GM19025 (cell line): ENCODE data around the gene KRABD2.
"Not testable (repeated sequence)": the region's sequence is repeated elsewhere in the genome, so short reads cannot be mapped to it uniquely, and the experiment has no call there.

Experiments
- ATAC-seq: cut with Tn5 transposase; IDR thresholded peaks from one replicate; pipeline ENCODE4 v1.9.1; 2021; ENCODE audit warnings: mild to moderate bottlenecking, low read depth, moderate library complexity; ENCODE audit not compliant: unreplicated experiment

KRABD2 gene

DNA sequence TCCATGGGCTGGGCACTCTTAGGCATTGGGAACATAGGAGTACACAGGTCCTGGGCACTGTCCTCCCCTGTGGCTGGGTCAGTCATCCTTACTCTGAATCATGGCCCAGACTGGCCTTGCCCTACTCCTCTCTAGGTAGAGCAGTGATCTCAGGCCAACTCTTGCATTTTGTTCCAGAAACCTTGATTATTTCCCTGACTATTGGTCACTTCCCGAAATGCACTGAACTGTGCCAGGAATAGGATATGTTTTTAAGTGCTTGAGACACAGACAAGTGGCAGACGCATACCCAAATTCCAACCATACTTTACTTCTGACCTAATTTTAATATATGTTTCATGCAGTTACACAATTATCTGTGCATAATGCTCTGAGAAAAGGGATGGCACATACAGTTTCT lies 10.3 kb downstream of the KRABD2 start:
- no peak for ATAC-seq

DNA sequence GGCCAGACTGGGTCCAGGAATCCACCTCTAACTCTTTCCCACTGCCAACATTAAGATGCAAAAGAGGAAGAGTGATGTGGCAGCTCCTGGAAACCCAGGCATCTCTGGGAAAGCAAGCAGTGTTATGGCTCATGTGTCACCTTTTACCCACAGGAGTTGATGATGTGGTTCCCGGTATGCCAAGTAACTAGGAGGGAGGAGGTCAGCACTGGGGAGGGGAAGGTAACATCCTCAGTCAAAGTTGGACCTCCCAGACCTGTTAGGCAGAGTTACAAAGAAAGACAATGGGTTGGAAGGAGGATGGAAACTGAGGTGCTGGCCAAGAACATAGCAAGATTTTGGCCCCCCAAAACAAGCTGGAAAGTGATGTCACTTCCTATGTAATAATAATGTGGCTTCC lies 11.4 kb downstream of the KRABD2 start:
- ATAC-seq, result no peak

DNA sequence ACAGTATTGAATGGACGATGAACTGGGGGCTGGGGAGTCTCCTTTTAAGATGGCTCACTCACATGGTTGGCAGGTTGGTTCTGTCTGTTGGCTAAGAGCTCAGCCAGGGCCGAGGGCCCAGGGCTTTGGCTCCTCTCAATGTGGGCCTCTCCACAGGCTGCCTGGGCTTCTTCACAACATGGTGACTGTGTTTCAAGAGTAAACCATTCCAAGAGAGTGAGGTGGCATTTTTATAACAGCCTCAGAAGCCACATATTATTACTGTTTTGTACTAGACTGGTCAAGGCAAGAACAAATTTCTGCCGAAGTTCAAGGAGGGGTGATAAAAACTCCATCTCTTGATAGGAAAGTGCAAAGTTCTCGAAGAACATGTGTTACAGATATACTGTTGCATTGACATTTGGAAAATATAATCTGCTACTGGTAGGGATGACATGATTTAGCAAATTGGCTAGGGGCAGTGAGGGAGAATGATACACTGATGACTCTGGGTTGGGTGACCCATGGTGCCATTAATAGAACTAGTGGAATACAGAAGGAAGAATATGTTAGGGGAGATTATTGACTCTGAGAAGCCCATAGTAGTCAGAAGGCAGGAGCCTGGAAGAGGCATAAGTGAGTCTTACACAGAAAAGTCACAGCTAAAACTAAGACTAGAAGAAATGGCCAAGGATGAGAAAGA lies 13.7 kb downstream of the KRABD2 start:
- ATAC-seq, result no peak

DNA sequence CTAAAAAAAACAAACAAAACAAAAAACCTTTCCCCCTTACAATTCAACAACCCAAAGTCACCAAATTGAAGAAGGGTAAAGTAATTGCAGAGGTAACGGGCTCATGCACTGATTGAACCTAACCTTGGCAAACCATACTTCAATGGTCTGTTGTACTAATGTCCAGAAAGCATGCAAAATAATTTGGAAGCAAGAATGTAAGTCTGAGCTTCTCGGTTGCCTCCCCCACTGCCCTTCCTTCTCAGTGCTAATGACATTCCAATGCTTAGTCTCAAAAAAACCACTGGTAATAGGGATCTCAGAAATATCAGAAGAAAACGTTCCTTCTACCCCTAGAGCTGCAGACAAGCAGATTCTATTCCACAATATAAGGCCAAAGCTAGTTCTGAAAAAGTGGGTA lies 15.8 kb downstream of the KRABD2 start:
- ATAC-seq, result no peak

DNA sequence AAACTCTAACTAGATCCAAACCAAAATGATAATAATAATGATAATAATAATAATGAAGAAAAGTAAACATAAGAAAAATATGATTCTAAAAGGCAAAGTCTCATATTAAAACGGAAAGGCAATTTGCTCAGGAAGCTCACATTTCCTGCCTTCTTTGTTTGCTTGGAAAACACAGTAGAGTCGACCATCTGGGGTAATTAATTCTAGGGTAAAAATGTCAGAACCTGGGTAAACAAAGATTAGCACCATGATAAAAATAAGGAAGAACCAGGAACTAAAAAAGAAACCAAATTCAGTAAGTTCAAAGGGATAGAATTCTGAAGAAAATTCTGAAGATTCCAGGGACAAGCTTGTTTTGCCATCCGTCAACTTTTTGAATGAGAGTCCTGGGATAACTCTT lies 16.2 kb downstream of the KRABD2 start:
- no peak for ATAC-seq

DNA sequence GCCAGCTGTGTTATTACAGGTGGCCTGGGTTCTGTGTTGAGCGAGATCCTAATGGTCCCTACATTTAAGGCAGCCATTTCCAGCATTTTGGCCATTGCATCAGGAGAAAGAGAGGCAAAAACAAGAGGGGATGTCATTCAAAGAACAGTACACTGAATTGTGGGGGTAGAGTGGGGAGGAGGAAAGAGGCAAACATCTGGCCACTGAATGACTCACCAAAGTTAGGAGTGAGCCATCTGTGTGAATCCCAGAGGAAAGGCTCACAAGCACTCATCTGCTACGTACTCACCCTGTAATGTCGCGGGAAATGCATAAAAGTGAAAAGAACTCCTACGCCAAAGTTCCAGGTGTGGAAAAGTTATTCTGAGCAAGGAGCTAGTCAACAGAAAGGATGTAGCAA lies 16.7 kb downstream of the KRABD2 start:
- no peak for ATAC-seq

DNA sequence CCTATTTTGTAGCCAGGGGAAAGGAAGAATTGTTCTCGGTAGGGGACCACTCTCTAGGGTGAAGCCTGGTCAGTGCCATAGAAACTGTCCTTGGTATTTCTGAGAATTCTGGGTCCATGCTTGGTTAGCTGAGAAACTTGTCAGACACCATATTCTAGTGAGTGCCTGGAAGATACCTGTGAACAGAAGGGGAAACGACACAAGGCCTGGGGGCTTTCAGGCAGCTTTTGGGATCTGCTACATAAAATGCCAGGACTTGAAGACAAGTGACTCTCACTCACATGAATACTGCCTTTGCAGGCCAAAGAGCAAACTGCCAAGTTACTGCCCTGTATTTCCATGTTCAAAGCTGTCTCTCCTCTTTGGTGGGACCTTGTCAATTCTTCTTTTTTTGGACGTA lies 18.6 kb downstream of the KRABD2 start:
- no peak for ATAC-seq

DNA sequence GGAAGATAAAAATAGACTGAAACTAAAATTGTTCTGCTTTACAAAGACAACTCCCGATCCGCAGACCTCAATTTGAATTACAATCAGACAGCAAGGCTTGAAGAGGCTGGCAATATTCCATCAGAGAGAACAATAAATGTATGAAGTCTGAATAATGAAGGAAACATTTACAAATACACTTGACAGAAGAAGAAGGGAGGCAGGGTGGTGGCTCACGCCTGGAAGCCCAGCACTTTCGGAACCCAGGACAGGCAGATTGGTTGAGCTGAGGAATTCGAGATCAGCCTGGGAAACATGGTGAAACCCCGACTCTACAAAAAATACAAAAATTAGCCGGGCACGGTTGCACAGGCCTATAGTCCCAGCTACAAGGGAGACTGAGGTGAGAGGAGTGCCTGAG lies 22.3 kb downstream of the KRABD2 start:
- no peak for ATAC-seq

DNA sequence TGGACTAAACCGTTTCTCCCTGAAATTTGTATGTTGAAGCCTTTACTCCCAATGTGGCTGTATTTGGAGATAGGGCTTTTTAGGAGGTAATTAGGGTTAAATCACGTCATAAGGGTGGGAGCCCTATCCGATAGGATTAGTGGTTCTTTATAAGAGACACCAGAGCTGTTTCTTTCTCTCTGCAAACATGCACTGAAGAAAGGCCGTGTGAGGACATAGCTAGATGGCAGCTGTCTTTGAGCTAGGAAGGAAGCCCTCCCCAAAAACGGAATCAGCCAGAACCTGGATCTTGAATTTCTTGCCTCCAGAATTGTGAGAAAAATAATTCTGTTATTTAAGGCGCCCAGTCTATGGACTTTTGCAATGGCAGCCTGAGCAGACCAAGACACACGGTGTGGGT lies 22.8 kb downstream of the KRABD2 start:
- ATAC-seq, result no peak

DNA sequence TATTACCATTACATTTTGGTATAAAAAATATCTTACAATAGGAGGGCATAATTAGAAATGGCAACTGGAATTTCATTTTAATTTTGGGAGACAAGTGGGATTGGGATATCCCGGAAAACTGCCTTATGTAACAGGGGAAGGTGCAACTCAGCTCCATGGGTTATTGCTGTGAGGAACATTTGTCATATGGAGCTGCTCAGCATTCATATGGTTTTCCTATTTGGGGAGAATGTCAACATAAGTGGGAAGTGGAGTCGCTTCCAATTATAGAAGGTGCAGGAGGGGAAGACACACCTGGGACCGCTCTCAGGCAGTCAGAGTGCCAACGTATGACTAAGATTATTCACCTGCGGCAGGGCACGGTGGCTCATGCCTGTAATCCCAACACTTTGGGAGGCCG lies 26.2 kb downstream of the KRABD2 start:
- no peak for ATAC-seq

DNA sequence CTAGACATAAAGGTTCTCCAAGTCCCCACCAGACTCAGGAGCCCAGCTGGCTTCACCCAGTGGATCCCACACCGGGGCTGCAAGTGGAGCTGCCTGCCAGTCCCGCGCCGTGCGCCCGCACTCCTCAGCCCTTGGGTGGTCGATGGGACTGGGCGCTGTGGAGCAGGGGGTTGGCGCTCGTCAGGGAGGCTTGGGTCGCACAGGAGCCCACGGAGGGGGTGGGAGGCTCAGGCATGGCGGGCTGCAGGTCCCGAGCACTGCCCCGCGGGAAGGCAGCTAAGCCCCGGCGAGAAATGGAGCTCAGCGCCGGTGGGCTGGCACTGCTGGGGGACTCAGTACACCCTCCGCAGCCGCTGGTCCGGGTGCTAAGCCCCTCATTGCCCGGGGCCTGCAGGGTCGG lies 29.5 kb downstream of the KRABD2 start:
- ATAC-seq, result not testable (repeated sequence)

DNA sequence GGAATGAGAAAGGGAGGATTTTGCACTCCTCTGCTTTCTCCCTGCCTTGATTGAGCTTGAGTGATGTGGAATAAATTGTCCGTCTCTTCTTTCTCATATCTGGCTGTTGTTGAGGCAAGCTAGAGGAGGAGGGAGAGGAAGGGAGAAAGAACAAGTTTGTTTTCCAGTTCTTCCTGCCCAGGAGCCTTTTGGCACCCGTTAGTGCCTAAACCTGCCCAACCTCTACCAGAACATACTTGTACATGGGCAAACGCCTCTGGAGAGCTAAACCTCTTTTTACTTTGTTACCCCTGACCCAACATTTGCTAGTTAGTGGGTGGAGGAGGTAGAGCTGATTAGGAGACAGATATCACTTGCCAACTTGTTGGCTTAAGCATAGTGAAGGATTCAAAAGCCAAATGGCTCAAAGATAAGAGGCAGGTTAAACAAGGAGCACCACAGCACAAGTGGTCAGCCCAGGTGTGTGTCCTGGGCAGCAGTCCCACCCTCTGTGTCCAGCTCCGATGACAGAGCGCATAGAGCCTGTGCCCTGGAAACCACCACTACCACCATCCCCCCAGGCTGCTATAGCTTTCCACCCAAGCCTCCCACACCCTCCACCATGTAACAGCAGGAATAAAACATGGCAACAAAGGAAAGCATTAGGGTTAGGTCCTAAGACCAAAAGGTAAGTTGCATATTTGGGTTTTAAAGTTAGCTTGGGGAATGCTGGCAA lies 30.4 kb downstream of the KRABD2 start:
- ATAC-seq, result no peak

DNA sequence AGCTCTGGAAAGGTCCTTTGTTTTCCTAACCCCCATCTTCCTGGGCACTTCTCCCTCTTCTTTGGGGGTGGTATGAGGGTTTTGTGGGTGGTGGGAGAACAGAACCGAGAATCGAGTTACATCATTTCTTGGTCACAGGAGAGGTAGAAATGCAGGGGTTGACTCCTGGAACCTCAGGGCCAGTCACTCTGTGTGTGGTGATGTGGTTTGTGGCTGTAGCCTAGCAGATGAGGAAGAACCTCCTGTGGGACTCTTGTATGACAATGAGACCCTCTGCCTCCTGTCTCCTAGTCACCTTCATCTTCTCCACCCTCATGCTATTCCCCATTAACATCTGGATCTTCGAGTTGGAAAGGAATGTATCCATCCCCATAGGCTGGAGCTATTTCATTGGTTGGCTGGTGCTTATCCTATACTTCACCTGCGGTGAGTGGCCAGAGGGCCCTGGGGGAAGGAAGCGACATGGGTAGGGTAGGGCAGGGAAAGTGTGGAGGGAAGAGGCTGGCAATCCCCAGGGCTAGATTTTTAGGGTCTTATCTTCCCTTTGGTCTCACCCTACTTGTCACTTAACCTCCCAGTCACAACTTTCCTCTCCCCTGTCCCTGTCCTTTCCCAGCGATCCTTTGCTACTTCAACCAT lies 31.3 kb downstream of the KRABD2 start:
- ATAC-seq, result no peak

DNA sequence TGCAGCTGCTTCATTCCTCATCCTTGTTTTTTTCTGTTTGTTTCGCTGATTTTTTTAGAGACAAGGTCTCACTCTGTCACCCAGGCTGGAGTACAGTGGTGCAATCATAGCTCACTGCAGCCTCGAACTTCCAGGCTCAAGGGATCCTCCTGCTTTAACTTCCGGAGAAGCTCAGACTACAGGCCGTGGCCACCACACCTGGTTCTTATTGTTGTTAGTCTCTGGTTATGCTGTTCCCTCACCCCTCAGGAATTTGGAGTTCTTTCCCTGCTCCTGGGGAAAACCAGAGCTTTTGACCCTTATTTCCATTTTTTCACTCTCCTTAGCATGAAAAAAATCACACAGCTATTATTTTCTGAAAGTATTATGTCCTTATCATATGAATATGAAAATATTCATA lies 35.0 kb downstream of the KRABD2 start:
- ATAC-seq, result no peak

DNA sequence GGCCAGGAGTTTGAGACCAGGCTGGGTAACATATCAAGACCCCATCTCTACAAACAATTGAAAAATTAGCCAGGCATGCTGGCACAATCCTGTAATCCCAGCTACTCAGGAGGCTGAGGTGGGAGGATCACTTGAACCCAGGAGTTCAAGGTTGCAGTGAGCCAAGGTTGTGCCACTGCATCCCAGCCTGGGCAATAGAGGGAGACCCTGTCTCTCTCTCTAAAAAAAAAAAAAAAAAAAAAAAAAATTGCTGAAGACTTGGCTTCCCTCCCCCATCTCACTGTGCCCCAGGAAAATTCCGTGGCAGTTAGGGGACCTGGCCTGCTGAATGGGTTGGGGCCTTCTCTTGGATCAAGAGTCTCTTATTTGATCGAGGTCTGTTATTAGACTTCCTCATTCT lies 37.0 kb downstream of the KRABD2 start, which contains the start of gene ODF4:
Gene ODF4, plus strand, starts transcription at position 301 of the 400 bp plus-strand sequence. CDS start 212 bp downstream, outside the sequence.
- no peak for ATAC-seq

DNA sequence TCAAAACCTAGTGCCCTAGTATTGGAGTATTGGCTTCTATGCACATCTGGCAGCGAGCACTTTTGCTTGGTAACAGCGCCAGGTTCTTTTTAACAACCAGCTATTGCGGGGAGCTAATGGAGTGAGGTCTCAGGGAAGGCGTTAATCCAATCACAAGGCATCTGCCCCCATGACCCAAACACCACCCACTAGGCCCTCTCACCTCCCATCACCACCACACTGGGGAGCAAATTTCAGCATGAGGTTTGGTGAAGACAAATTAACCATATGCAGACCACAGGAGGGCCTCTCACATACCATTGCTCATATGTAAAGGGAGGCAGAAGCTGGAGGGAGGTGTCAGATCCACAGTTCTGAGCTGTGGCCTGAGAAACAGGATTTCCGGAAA lies 37.8 kb downstream of the KRABD2 start:
- ATAC-seq, result no peak

DNA sequence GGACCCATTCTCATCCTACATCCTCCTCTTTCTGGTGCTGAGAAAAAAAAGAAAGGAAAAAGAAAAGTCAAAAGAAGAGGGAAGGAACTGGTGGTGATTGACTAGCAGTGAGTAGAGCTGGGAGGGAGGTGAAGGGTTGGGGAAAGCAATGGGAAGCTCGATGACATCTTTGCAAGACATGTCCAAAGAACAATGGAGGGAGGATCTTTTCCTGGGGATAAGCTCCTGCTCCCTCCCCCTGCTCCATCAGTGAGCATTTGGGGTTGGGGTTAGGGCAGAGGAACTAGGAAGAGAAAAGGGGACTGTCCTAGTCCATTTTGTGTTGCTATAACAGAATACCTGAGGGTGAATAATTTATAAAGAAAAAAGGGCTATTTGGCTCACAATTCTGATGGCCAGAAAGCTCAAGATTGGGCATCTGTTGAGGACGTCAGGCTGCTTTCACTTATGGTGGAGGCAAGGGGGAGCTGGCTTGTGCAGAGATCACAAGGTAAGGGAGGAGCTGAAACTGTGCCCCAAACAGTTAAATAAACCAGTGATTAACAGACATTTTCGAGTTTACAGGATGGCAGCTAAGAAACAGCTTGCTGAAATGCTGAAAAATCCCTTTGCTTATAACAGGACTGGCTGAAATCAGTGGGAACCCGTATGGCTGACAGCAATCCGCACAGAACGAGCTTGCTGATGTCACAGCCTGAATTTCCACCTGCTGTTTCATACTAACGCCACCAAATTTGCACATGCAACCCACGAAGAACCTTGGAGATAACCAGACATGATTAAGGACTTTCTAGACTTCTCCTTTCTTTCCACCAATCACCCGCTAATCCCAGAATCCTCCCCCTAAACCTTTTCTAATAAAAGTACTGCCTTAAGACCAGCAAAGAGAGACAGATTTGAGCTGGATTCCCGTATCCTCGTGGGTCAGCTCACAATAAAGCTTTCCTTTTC lies 38.4 kb downstream of the KRABD2 start:
- no peak for ATAC-seq

DNA sequence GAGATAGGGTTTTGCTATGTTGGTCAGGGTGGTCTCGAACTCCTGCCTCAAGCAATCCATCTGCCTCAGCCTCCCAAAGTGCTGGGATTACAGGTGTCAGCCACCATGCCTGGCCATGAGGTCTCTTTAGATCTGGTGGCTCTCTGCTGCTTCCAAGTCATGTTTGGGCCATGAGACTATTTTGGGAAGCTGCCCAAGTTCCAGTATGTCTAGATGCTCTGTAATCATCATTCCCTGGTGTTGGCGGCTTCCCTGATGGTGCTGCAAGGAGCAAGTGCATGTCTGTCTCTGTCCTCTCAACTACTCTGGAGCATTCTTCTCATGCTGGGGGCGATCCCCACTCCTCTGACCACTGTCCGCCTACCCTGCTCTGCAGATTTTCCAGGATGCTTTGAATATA lies 43.2 kb downstream of the KRABD2 start:
- no peak for ATAC-seq

DNA sequence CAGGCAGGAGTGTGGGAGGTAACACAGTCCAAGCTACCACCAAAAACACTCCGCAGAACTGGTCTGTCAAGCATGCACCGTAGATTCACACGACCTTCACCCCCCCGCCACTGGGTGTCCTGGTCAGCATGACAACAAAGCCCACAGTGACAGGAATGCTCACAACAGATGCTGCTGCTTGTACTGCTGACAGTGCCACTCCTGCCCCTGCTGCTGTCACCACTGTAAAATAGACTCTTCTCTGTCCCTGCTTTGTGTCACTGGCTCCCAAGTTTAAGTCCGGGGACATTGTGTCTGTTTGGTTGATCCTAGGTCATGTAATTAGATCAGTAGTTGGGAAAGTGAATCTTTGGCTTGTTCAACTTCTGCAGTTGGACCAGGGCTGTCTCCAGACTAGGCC lies 43.8 kb downstream of the KRABD2 start:
- ATAC-seq, result no peak

DNA sequence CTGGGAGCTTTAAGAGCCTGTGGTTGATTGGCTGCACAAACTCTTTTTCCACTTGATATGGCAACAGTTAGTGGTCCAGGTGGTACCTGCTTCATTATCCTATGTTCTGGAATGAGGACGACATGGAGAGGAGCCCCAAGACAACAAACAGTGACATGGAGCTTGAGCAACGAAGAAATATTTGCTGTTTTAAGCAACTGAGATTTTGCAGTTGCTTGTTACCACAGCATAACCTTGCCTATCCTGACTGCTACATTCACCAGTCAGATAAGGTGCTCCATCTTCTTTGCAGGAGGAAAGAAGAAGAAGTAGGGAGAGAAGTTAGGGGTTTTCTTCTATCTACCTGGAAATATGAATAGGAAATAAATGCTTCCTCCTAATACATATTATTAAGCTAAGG lies 44.4 kb downstream of the KRABD2 start:
- ATAC-seq, result no peak

DNA sequence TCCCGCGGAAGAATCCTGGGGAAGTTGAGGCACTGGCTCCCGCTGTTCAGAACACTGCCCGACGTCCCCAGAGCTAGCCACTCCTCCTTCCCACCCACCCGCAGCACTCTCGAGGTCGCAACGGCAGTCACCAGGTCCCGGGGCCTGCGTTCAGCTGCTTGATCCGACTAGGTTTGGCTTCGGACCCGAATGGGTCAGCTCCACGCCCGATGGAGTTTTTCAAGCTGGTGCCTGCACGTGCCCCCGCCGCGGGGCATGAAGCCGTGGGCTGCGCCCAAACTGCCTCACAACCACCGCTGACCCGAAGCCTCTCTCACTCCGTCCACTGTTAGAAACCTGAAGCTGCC lies 49.2 kb downstream of the KRABD2 start:
- ATAC-seq, result no peak
